Measurements from ENCODE around the gene PNPO. TPM values are rescaled to one million over a fixed set of nuclear protein-coding genes. Genes with fewer than 3 reads are reported as not detected.
A peak's percentile ranks its signal among the peaks of the same experiment; 100 is the strongest.

PNPO gene
- total and polyA plus RNA-seq, 2 of the 13 experiments (the other 11 are each of a cell fraction or from before 2014, with no cell fraction given) = 47.9 to 63.3 TPM

DNA sequence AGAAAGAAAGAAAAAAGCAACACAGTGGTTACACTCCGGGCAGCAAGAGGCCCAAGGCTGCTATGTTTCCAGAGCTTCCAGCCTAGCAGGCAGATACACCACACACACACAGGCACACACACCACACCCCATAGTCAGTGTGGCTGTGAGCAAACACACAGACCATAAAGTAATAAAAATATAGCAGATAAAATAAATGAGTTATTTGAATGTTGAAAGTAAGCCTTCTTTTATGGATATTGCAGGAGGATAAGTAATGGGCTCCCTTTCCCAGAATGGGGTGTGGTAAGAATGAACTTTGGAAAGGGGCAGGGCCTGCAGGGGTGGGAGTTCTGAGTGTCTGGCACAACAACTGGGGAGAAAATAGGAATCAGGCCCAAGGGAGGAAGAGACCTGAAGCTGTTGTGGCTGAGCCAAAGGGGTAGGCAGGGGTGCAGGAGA lies 24.7 kb downstream of the PNPO start (continued):
- no peak for TF ChIP-seq PRPF4 (IDR thresholded peaks at IDR 0.05; ENCODE audit: low read depth, low read length, poor library complexity, severe bottlenecking)
- no peak for TF ChIP-seq ZBTB20 (CRISPR knock-in tag; IDR thresholded peaks at IDR 0.05; ENCODE audit: borderline replicate concordance, low read depth)
- peak; percentile 59; the same call in 1 of the 2 replicates for TF ChIP-seq NCOR1 (IDR thresholded peaks at IDR 0.05; ENCODE audit: borderline replicate concordance, low read length)
- peak; percentile 24; the same call in 1 of the 2 replicates for TF ChIP-seq FOXO1 (CRISPR knock-in tag; IDR thresholded peaks at IDR 0.05)
- 0 out of 2 replicates have a peak, but pooled peaks have one; percentile 64 for TF ChIP-seq KLF6 (CRISPR knock-in tag; IDR thresholded peaks at IDR 0.05)
- peak; percentile 16; the same call in 1 of the 2 replicates for TF ChIP-seq NFYC (CRISPR knock-in tag; IDR thresholded peaks at IDR 0.05)
- 0 out of 2 replicates have a peak, but pooled peaks have one; percentile 19 for TF ChIP-seq POLR2G (IDR thresholded peaks at IDR 0.05; ENCODE audit: low read depth, low read length)
- TF ChIP-seq ZFX (CRISPR knock-in tag; IDR thresholded peaks at IDR 0.05; ENCODE audit: low read depth) = peak; percentile 60
- 0 out of 2 replicates have a peak, but pooled peaks have one; percentile 18 for TF ChIP-seq TBX2 (CRISPR knock-in tag; IDR thresholded peaks at IDR 0.05; ENCODE audit: borderline replicate concordance)
- TF ChIP-seq HNF4G (IDR thresholded peaks at IDR 0.05; ENCODE audit: borderline replicate concordance, low read depth, low read length) = peak; percentile 64
- TF ChIP-seq HNF4G (CRISPR knock-in tag; IDR thresholded peaks at IDR 0.05; ENCODE audit: borderline replicate concordance, low read depth) = peak; percentile 25; the same call in 1 of the 2 replicates
- TF ChIP-seq ZNF501 (CRISPR knock-in tag; IDR thresholded peaks at IDR 0.05) = peak; percentile 36; the same call in 1 of the 2 replicates
- TF ChIP-seq EP300 (IDR thresholded peaks at IDR 0.05; ENCODE audit: low read depth in 2 of 2, low read length in 2 of 2) = no peak
- TF ChIP-seq EP300 (CRISPR knock-in tag; IDR thresholded peaks at IDR 0.05; ENCODE audit: borderline replicate concordance) = peak; percentile 20; the same call in 1 of the 2 replicates
- TF ChIP-seq GATAD2A (CRISPR knock-in tag; IDR thresholded peaks at IDR 0.05) = peak; percentile 56; the same call in 1 of the 2 replicates
- 0 out of 2 replicates have a peak, but pooled peaks have one; percentile 33 for TF ChIP-seq TSC22D2 (CRISPR knock-in tag; IDR thresholded peaks at IDR 0.05; ENCODE audit: borderline replicate concordance)
- no peak for TF ChIP-seq SOX13 (IDR thresholded peaks at IDR 0.05)
- TF ChIP-seq SOX13 (CRISPR knock-in tag; conservative IDR thresholded peaks at IDR 0.05 in 1 of 2, IDR thresholded peaks at IDR 0.05 in 1 of 2) = 0 out of 4 replicates have a peak, but pooled peaks of 1 of the 2 experiments have one; percentile 6
- TF ChIP-seq ZNF331 (CRISPR knock-in tag; IDR thresholded peaks at IDR 0.05) = 0 out of 2 replicates have a peak, but pooled peaks have one; percentile 42
- no peak for TF ChIP-seq ZNF879 (CRISPR knock-in tag; IDR thresholded peaks at IDR 0.05)
- peak; percentile 27; the same call in 1 of the 2 replicates for TF ChIP-seq KDM2A (CRISPR knock-in tag; IDR thresholded peaks at IDR 0.05; ENCODE audit: borderline replicate concordance, low read depth)
- TF ChIP-seq, protein P1, sequence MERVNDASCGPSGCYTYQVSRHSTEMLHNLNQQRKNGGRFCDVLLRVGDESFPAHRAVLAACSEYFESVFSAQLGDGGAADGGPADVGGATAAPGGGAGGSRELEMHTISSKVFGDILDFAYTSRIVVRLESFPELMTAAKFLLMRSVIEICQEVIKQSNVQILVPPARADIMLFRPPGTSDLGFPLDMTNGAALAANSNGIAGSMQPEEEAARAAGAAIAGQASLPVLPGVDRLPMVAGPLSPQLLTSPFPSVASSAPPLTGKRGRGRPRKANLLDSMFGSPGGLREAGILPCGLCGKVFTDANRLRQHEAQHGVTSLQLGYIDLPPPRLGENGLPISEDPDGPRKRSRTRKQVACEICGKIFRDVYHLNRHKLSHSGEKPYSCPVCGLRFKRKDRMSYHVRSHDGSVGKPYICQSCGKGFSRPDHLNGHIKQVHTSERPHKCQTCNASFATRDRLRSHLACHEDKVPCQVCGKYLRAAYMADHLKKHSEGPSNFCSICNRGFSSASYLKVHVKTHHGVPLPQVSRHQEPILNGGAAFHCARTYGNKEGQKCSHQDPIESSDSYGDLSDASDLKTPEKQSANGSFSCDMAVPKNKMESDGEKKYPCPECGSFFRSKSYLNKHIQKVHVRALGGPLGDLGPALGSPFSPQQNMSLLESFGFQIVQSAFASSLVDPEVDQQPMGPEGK (CRISPR knock-in tag; IDR thresholded peaks at IDR 0.05) = peak; percentile 61
- 0 out of 2 replicates have a peak, but pooled peaks have one; percentile 35 for TF ChIP-seq ZNF792 (CRISPR knock-in tag; IDR thresholded peaks at IDR 0.05)
- no peak for TF ChIP-seq ASH2L (IDR thresholded peaks at IDR 0.05; ENCODE audit: insufficient read length, low read depth, low read length)
